Activated CD8-positive, alpha-beta T cell treated with anti-CD3 and anti-CD28 coated beads for 36 hours (primary cell): ENCODE results near the gene LRRC8D. TPM values are rescaled to one million over a fixed set of nuclear protein-coding genes. Genes with fewer than 3 reads are reported as not detected.

Source experiments
- ATAC-seq: fragments of 200-7000 bp; cut with Tn5 transposase; one replicate; pipeline ENCODE4 v1.10.0; 2021; ENCODE audit warnings: mild to moderate bottlenecking, moderate library complexity
- CTCF ChIA-PET: fragments of 350-600 bp; sonication (Branson Sonifier 250); formaldehyde crosslinking; loops from one replicate; lab custom pipeline; 2021; ENCODE audit warnings: antibody characterized with exemption; lab: Charles Lee
- POLR2A ChIA-PET: fragments of 350-600 bp; sonication (Branson Sonifier 250); formaldehyde crosslinking; loops from one replicate; lab custom pipeline; 2021; ENCODE audit warnings: antibody characterized with exemption; lab: Charles Lee
- DNase-seq: peaks from one replicate; pipeline ENCODE4 v3.0.0-alpha.2; 2020
- H3K27ac Mint-ChIP-seq: one replicate; pipeline ENCODE4 v1.8.0; 2021; ENCODE audit warnings: mild to moderate bottlenecking, mixed read lengths
- H3K27me3 Mint-ChIP-seq: one replicate; pipeline ENCODE4 v1.8.0; 2021; ENCODE audit warnings: mixed read lengths
- H3K36me3 Mint-ChIP-seq: one replicate; pipeline ENCODE4 v1.8.0; 2021; ENCODE audit warnings: low read depth, mixed read lengths
- H3K4me1 Mint-ChIP-seq: one replicate; pipeline ENCODE4 v1.8.0; 2021; ENCODE audit warnings: low read depth, mixed read lengths
- H3K4me3 Mint-ChIP-seq: one replicate; pipeline ENCODE4 v1.8.0; 2021; ENCODE audit warnings: mild to moderate bottlenecking, moderate library complexity, mixed read lengths
- H3K9me3 Mint-ChIP-seq: one replicate; pipeline ENCODE4 v1.8.0; 2021; ENCODE audit warnings: mixed read lengths
- CTCF ChIP-seq: fragments of 200-600 bp; IDR thresholded peaks from one replicate; pipeline ENCODE4 v1.8.0; 2022; ENCODE audit warnings: antibody characterized with exemption, mild to moderate bottlenecking
- intact Hi-C: fragments of 100-400 bp; cut with micrococcal nuclease; formaldehyde crosslinking; loops from one replicate; pipeline ENCODE4 v1.10.0; 2022
- total RNA-seq, 2 experiments: library from RNA; stranded (reverse); gene quantifications; one replicate each; pipeline ENCODE4 v1.2.3, GENCODE V29; 2021

LRRC8D gene
- total RNA-seq, 2 experiments from 2014 or later: 26.3 to 27.5 TPM

GRCh38 chr1:89927049-89927448, 106.2 kb downstream of the LRRC8D start:
- CTCF ChIA-PET: interaction anchor here (1.6 kb wide), 1 partner anchor 8 kb away, joined by 3 read pairs; no protein-coding TSS in a partner anchor
- Mint-ChIP-seq H3K9me3 (peaks cover 6% of the 10 kb centered on the region), H3K27ac (no peak overlapping the region), H3K4me3 (no peak overlapping the region), H3K4me1 (peaks cover 17% of the 10 kb centered on the region), H3K36me3 (peaks cover 49% of the 10 kb centered on the region), H3K27me3 (no peaks in the 10 kb centered on the region)
- no peak for TF ChIP-seq CTCF
- POLR2A ChIA-PET: no interaction called here
- ATAC-seq: no peak
- intact Hi-C loops: no loop called here
- no peak for DNase-seq

GRCh38 chr1:89927478-89927877, 106.6 kb downstream of the LRRC8D start:
- intact Hi-C loops: no loop called here
- ChIA-PET POLR2A (no interaction called here), CTCF (no interaction called here)
- Mint-ChIP-seq H3K36me3 (peaks cover 49% of the 10 kb centered on the region), H3K27ac (no peak overlapping the region), H3K4me3 (no peak overlapping the region), H3K4me1 (peaks cover 17% of the 10 kb centered on the region), H3K9me3 (peaks cover 6% of the 10 kb centered on the region), H3K27me3 (no peaks in the 10 kb centered on the region)
- TF ChIP-seq CTCF: no peak
- ATAC-seq: no peak
- no peak for DNase-seq

- DNase-seq: no peak
Observed at GRCh38 chr1:89928506-89928905, 107.7 kb downstream of the LRRC8D start.

GRCh38 chr1:89929467-89930063, 108.7 kb downstream of the LRRC8D start:
- no peak for ATAC-seq
- H3K9me3 Mint-ChIP-seq: no peaks in the 10 kb centered on the region
- CTCF ChIA-PET: no interaction called here

More at GRCh38 chr1:89928506-89928905, 107.7 kb downstream of the LRRC8D start:
- Mint-ChIP-seq H3K27ac (no peak overlapping the region), H3K9me3 (peaks cover 4% of the 10 kb centered on the region), H3K27me3 (no peaks in the 10 kb centered on the region), H3K4me1 (peaks cover 17% of the 10 kb centered on the region), H3K4me3 (no peak overlapping the region), H3K36me3 (peaks cover 50% of the 10 kb centered on the region)
- intact Hi-C loops: no loop called here
- no peak for TF ChIP-seq CTCF
- ChIA-PET CTCF (no interaction called here), POLR2A (no interaction called here)
- no peak for ATAC-seq

More at GRCh38 chr1:89929467-89930063, 108.7 kb downstream of the LRRC8D start:
- no peak overlapping the region for H3K27ac Mint-ChIP-seq
- DNase-seq: no peak
- intact Hi-C loops: no loop called here
- POLR2A ChIA-PET: no interaction called here
- H3K4me1 Mint-ChIP-seq: peaks cover 17% of the 10 kb centered on the region
- TF ChIP-seq CTCF: no peak
- H3K27me3 Mint-ChIP-seq: no peaks in the 10 kb centered on the region
- no peak overlapping the region for H3K4me3 Mint-ChIP-seq
- H3K36me3 Mint-ChIP-seq: peaks cover 48% of the 10 kb centered on the region
